Lower lobe of right lung (tissue), 2 donors: ENCODE measurements around the gene TLCD2. TPM values are rescaled to one million over a fixed set of nuclear protein-coding genes. Genes with fewer than 3 reads are reported as not detected.
A peak's percentile ranks its signal among the peaks of the same experiment; 100 is the strongest.

Experiments
- ATAC-seq, 2 donors: fragments of 200-7000 bp; cut with Tn5 transposase; one replicate each; pipeline ENCODE4 v1.9.1; 2020 to 2022; ENCODE audit warnings: mild to moderate bottlenecking in 2 of 2, moderate library complexity in 2 of 2
- DNase-seq: peaks from one replicate; pipeline ENCODE4 v3.0.0-alpha.2; 2020
- H3K27ac ChIP-seq: fragments of 200-600 bp; one replicate; pipeline ENCODE4 v1.8.0; 2022
- H3K27me3 ChIP-seq: fragments of 200-600 bp; one replicate; pipeline ENCODE4 v1.8.0; 2022; ENCODE audit warnings: low read depth
- H3K36me3 ChIP-seq: fragments of 200-600 bp; one replicate; pipeline ENCODE4 v1.8.0; 2022; ENCODE audit warnings: mild to moderate bottlenecking
- H3K4me1 ChIP-seq: fragments of 200-600 bp; one replicate; pipeline ENCODE4 v1.8.0; 2022
- H3K4me3 ChIP-seq: fragments of 200-600 bp; one replicate; pipeline ENCODE4 v1.8.0; 2022; ENCODE audit warnings: mild to moderate bottlenecking
- H3K9me3 ChIP-seq: fragments of 200-600 bp; one replicate; pipeline ENCODE4 v1.8.0; 2022
- CTCF ChIP-seq: fragments of 200-600 bp; IDR thresholded peaks from one replicate; pipeline ENCODE4 v1.8.0; 2022; ENCODE audit warnings: antibody characterized with exemption, mild to moderate bottlenecking
- intact Hi-C: fragments of 100-400 bp; cut with DNase I; formaldehyde crosslinking; loops from one replicate; pipeline ENCODE4 v1.11.0; 2022
- total RNA-seq: library from RNA; stranded (reverse); fragmentation: NEBNext Ultra II Directional; extraction: Animal tissue kit (Norgen Biotek cat#: 25700); gene quantifications from one replicate; pipeline ENCODE4 v1.2.1, GENCODE V29; 2021
- donor health status: DM: no; HTN: yes; CAD: no; lungs with severe emphysema.

The TLCD2 gene
- total RNA-seq, 1 donor from 2014 or later, result 13.4 TPM

- no peak overlapping the region for H3K27ac ChIP-seq
- intact Hi-C loops, result no loop called here
- H3K4me1 ChIP-seq, result peaks cover 57% of the 10 kb centered on the region
- ATAC-seq (no peak), DNase-seq (no peak)
- no peak overlapping the region for H3K4me3 ChIP-seq
- no peaks in the 10 kb centered on the region for H3K27me3 ChIP-seq
- peaks cover 90% of the 10 kb centered on the region for H3K36me3 ChIP-seq
- no peak for TF ChIP-seq CTCF
- H3K9me3 ChIP-seq, result no peaks in the 10 kb centered on the region
Measured at GRCh38 chr17:1732833-1733321, 22.7 kb upstream of the TLCD2 start.

GRCh38 chr17:1732241-1732832 lies 22.2 kb upstream of the TLCD2 start:
- no peak for DNase-seq
- intact Hi-C loops, result no loop called here
- Histone ChIP-seq H3K9me3 (no peaks in the 10 kb centered on the region), H3K4me3 (no peak overlapping the region), H3K4me1 (peaks cover 56% of the 10 kb centered on the region), H3K27me3 (no peaks in the 10 kb centered on the region), H3K36me3 (peaks cover 90% of the 10 kb centered on the region), H3K27ac (no peak overlapping the region)
- no peak for ATAC-seq
- TF ChIP-seq CTCF, result no peak

- Histone ChIP-seq H3K36me3 (peaks cover 94% of the 10 kb centered on the region), H3K4me3 (no peak overlapping the region), H3K27ac (peak overlapping the region; percentile 84), H3K9me3 (no peaks in the 10 kb centered on the region), H3K4me1 (peaks cover 56% of the 10 kb centered on the region), H3K27me3 (no peaks in the 10 kb centered on the region)
- DNase-seq (no peak), ATAC-seq (peak in 1 of 2 donors; percentile 2)
- intact Hi-C loops, result no loop called here
- TF ChIP-seq CTCF, result no peak
Measured at GRCh38 chr17:1731194-1731506, 21.0 kb upstream of the TLCD2 start.

GRCh38 chr17:1730326-1731193 lies 20.4 kb upstream of the TLCD2 start:
- no peak for TF ChIP-seq CTCF
- peak overlapping the region; percentile 33 for H3K4me3 ChIP-seq
- H3K36me3 ChIP-seq, result peaks cover 91% of the 10 kb centered on the region
- no peaks in the 10 kb centered on the region for H3K9me3 ChIP-seq
- intact Hi-C loops, result no loop called here
- H3K27ac ChIP-seq, result peak overlapping the region; percentile 84
- ATAC-seq (peak; percentile 67 to 78), DNase-seq (peak; percentile 84)
- peaks cover 56% of the 10 kb centered on the region for H3K4me1 ChIP-seq
- no peaks in the 10 kb centered on the region for H3K27me3 ChIP-seq

GRCh38 chr17:1729966-1730325 lies 19.8 kb upstream of the TLCD2 start:
- Histone ChIP-seq H3K36me3 (peaks cover 85% of the 10 kb centered on the region), H3K4me1 (peaks cover 60% of the 10 kb centered on the region), H3K27me3 (no peaks in the 10 kb centered on the region), H3K9me3 (no peaks in the 10 kb centered on the region), H3K27ac (peak overlapping the region; percentile 84), H3K4me3 (peak overlapping the region; percentile 33)
- no peak for TF ChIP-seq CTCF
- DNase-seq (no peak), ATAC-seq (peak; percentile 27 to 38)
- intact Hi-C loops, result no loop called here
